B cell (primary cell): ENCODE data around the gene SMYD2. TPM values are rescaled to one million over a fixed set of nuclear protein-coding genes. Genes with fewer than 3 reads are reported as not detected.

ENCODE experiments used
- ATAC-seq: fragments of 200-7000 bp; cut with Tn5 transposase; one replicate; pipeline ENCODE4 v1.10.0; 2021; ENCODE audit warnings: low read depth, mild to moderate bottlenecking, moderate number of reproducible peaks, moderate library complexity
- CTCF ChIA-PET: fragments of 350-600 bp; sonication (Branson Sonifier 250); formaldehyde crosslinking; loops from one replicate; lab custom pipeline; 2021; ENCODE audit warnings: antibody characterized with exemption, inconsistent platforms; lab: Charles Lee
- POLR2A ChIA-PET: fragments of 350-600 bp; sonication (Branson Sonifier 250); formaldehyde crosslinking; loops from one replicate; lab custom pipeline; 2021; ENCODE audit warnings: antibody characterized with exemption; lab: Charles Lee
- DNase-seq: peaks from one replicate; pipeline ENCODE4 v3.0.0; 2013
- H2AFZ ChIP-seq: 2 replicates; pipeline ENCODE4 v1.6.1; 2012; ENCODE audit warnings: mild to moderate bottlenecking, low read depth, low read length; ENCODE audit not compliant: insufficient read depth, poor library complexity, severe bottlenecking
- H3K27ac ChIP-seq, 2 donors: 1 replicate in 1 of 2; 2 replicates in 1 of 2; pipeline ENCODE4 v1.5.1; 2012 to 2013; ENCODE audit warnings: low read length in 2 of 2, mild to moderate bottlenecking in 2 of 2, moderate library complexity in 1 of 2
- H3K27me3 ChIP-seq, 4 experiments: fragments of 200-600 bp in 1 of 4; sonication (generic) in 1 of 4; replicated peaks in 1 of 4; 1 replicate in 2 of 4; 2 replicates in 2 of 4; pipeline versions ENCODE4 v1.6.1 to v1.7.0; 2013 to 2016; ENCODE audit warnings: low read length in 3 of 4, mild to moderate bottlenecking in 2 of 4, mixed read lengths in 1 of 4, moderate library complexity in 1 of 4; ENCODE audit not compliant: insufficient read depth in 4 of 4, control insufficient read depth in 3 of 4; ENCODE audit errors: control extremely low read depth in 1 of 4
- H3K36me3 ChIP-seq, 2 experiments: replicated peaks in 1 of 2; 1 replicate in 1 of 2; 2 replicates in 1 of 2; pipeline versions ENCODE4 v1.6.1 to v1.7.1; 2013; ENCODE audit warnings: low read length in 1 of 2; ENCODE audit not compliant: insufficient read depth in 2 of 2, control insufficient read depth in 1 of 2; ENCODE audit errors: control extremely low read depth in 1 of 2, extremely low read depth in 1 of 2
- H3K4me1 ChIP-seq, 2 donors: fragments of 200-600 bp in 1 of 2; sonication (generic) in 1 of 2; 1 replicate in 1 of 2; 2 replicates in 1 of 2; pipeline versions ENCODE4 v1.5.1 to v1.6.1; 2013 to 2017; ENCODE audit warnings: low read length in 2 of 2; ENCODE audit not compliant: control insufficient read depth in 2 of 2, insufficient read depth in 2 of 2
- H3K4me2 ChIP-seq: replicated peaks from 2 replicates; pipeline ENCODE3; 2012; ENCODE audit warnings: mild to moderate bottlenecking, low read depth, low read length; ENCODE audit not compliant: poor library complexity, severe bottlenecking
- H3K4me3 ChIP-seq, 5 experiments: fragments of 200-600 bp in 1 of 5; sonication (generic) in 1 of 5; 1 replicate in 3 of 5; 2 replicates in 2 of 5; pipeline versions ENCODE4 v1.5.1 to v1.7.0; 2011 to 2016; ENCODE audit warnings: low read length in 4 of 5, mild to moderate bottlenecking in 4 of 5, low read depth in 2 of 5, control low read depth in 1 of 5, moderate library complexity in 1 of 5; ENCODE audit not compliant: insufficient read depth in 1 of 5; ENCODE audit errors: control extremely low read depth in 1 of 5, extremely low read depth in 1 of 5
- H3K79me2 ChIP-seq: fragments of 200-600 bp; sonication (generic); one replicate; pipeline ENCODE4 v1.6.0; 2016; ENCODE audit warnings: low read length; ENCODE audit not compliant: control insufficient read depth, insufficient read depth
- H3K9ac ChIP-seq: fragments of 200-600 bp; sonication (generic); 2 replicates; pipeline ENCODE4 v1.6.1; 2017; ENCODE audit warnings: mild to moderate bottlenecking, low read length, moderate library complexity
- H3K9me3 ChIP-seq, 3 donors: one replicate each; pipeline versions ENCODE4 v1.6.1 to v1.7.1; 2013; ENCODE audit warnings: low read length in 2 of 3; ENCODE audit not compliant: control insufficient read depth in 2 of 3, insufficient read depth in 1 of 3; ENCODE audit errors: control extremely low read depth in 1 of 3
- H4K20me1 ChIP-seq: 2 replicates; pipeline ENCODE4 v1.6.0; 2012; ENCODE audit warnings: mild to moderate bottlenecking, low read length; ENCODE audit not compliant: insufficient read depth, control insufficient read depth, poor library complexity, severe bottlenecking
- H3K27ac Mint-ChIP-seq: one replicate; pipeline ENCODE4 v1.8.0; 2021; ENCODE audit warnings: mixed read lengths
- H3K27me3 Mint-ChIP-seq: one replicate; pipeline ENCODE4 v1.8.0; 2021; ENCODE audit warnings: mixed read lengths
- H3K4me1 Mint-ChIP-seq: one replicate; pipeline ENCODE4 v1.8.0; 2021; ENCODE audit warnings: mixed read lengths
- H3K4me3 Mint-ChIP-seq: one replicate; pipeline ENCODE4 v1.8.0; 2021; ENCODE audit warnings: mixed read lengths
- H3K9me3 Mint-ChIP-seq: one replicate; pipeline ENCODE4 v1.8.0; 2022; ENCODE audit warnings: mixed read lengths; ENCODE audit not compliant: insufficient read depth
- EZH2 ChIP-seq: IDR thresholded peaks from 2 replicates; pipeline ENCODE4 v1.6.1; 2012; ENCODE audit warnings: borderline replicate concordance, low read depth, mild to moderate bottlenecking, moderate library complexity, low read length; ENCODE audit not compliant: insufficient read depth, poor library complexity, severe bottlenecking
- WGBS: methylation state at CpG from one replicate; pipeline ENCODE4 v1.1.5; 2013; ENCODE audit warnings: missing lambda C conversion rate; ENCODE audit not compliant: insufficient coverage; 5-methylcytosine and 5-hydroxymethylcytosine counted together
- intact Hi-C: fragments of 100-400 bp; cut with micrococcal nuclease; formaldehyde crosslinking; loops from one replicate; pipeline ENCODE4 v1.10.0; 2022
- polyA plus RNA-seq: library from polyadenylated mRNA; depleted of rRNA; stranded (reverse); fragments of >200 nt; gene quantifications from 2 replicates; pipeline ENCODE4 v1.2.3, GENCODE V29; 2012
- total RNA-seq, 2 donors: library from RNA; stranded (reverse); fragments of 120-200 nt in 1 of 2; gene quantifications; 1 replicate in 1 of 2; 2 replicates in 1 of 2; pipeline versions ENCODE4 v1.2.3 to v1.2.4, GENCODE V29; 2013 to 2022
- TF ChIP-seq, protein P1 (sequence below): fragments of 200-600 bp; IDR thresholded peaks from one replicate; pipeline ENCODE4 v1.8.0; 2022; ENCODE audit warnings: antibody characterized with exemption, mild to moderate bottlenecking

Gene SMYD2
- total and polyA plus RNA-seq, 2 donors (not counting 1 experiment from before 2014, with no cell fraction given), result 21.2 to 29.1 TPM

GRCh38 chr1:214344897-214345296 lies 63.9 kb downstream of the SMYD2 start:
- intact Hi-C loops, result no loop called here

GRCh38 chr1:214349008-214349407 lies 68.0 kb downstream of the SMYD2 start:
- no peaks in the 10 kb centered on the region for H3K27me3 Mint-ChIP-seq
- H3K4me1 Mint-ChIP-seq, result no peaks in the 10 kb centered on the region
- no peak overlapping the region for H3K27ac ChIP-seq
- DNase-seq, result no peak
- ChIA-PET CTCF (no interaction called here), POLR2A (no interaction called here)
- no peak overlapping the region for H3K4me2 ChIP-seq
- no peaks in the 10 kb centered on the region for H3K36me3 ChIP-seq
- H3K9me3 Mint-ChIP-seq, result peaks cover 6% of the 10 kb centered on the region
- no peak for TF ChIP-seq EZH2
- TF ChIP-seq, protein P1, sequence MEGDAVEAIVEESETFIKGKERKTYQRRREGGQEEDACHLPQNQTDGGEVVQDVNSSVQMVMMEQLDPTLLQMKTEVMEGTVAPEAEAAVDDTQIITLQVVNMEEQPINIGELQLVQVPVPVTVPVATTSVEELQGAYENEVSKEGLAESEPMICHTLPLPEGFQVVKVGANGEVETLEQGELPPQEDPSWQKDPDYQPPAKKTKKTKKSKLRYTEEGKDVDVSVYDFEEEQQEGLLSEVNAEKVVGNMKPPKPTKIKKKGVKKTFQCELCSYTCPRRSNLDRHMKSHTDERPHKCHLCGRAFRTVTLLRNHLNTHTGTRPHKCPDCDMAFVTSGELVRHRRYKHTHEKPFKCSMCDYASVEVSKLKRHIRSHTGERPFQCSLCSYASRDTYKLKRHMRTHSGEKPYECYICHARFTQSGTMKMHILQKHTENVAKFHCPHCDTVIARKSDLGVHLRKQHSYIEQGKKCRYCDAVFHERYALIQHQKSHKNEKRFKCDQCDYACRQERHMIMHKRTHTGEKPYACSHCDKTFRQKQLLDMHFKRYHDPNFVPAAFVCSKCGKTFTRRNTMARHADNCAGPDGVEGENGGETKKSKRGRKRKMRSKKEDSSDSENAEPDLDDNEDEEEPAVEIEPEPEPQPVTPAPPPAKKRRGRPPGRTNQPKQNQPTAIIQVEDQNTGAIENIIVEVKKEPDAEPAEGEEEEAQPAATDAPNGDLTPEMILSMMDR, result no peak
- no peak overlapping the region for H3K27ac Mint-ChIP-seq
- H3K79me2 ChIP-seq, result no peaks in the 10 kb centered on the region
- no peak overlapping the region for H3K9ac ChIP-seq
- no peaks in the 10 kb centered on the region for H3K4me1 ChIP-seq
- no peaks in the 10 kb centered on the region for H3K27me3 ChIP-seq
- H3K4me3 Mint-ChIP-seq, result no peak overlapping the region
- peaks cover 0 to 3% (median 0%) of the 10 kb centered on the region in 3 donors for H3K9me3 ChIP-seq
- intact Hi-C loops, result no loop called here
- no peak overlapping the region for H2AFZ ChIP-seq
- no peaks in the 10 kb centered on the region for H4K20me1 ChIP-seq
- WGBS, result 100% methylated on average over 3 of the region's 5 CpGs
- no peak for ATAC-seq
- H3K4me3 ChIP-seq, result no peak overlapping the region

More at GRCh38 chr1:214344897-214345296, 63.9 kb downstream of the SMYD2 start:
- no peak overlapping the region for H3K27ac Mint-ChIP-seq
- POLR2A ChIA-PET, result no interaction called here
- Histone ChIP-seq H3K4me1 (no peaks in the 10 kb centered on the region), H3K36me3 (no peaks in the 10 kb centered on the region), H2AFZ (no peak overlapping the region), H3K27ac (no peak overlapping the region), H4K20me1 (no peaks in the 10 kb centered on the region), H3K4me3 (no peak overlapping the region), H3K4me2 (no peak overlapping the region), H3K9ac (no peak overlapping the region), H3K27me3 (no peaks in the 10 kb centered on the region), H3K9me3 (peaks cover 0 to 3% (median 0%) of the 10 kb centered on the region in 3 donors), H3K79me2 (no peaks in the 10 kb centered on the region)
- no peak overlapping the region for H3K4me3 Mint-ChIP-seq
- H3K4me1 Mint-ChIP-seq, result no peaks in the 10 kb centered on the region
- TF ChIP-seq, protein P1, result no peak
- no peak for TF ChIP-seq EZH2
- DNase-seq (no peak), ATAC-seq (no peak)
- peaks cover 6% of the 10 kb centered on the region for H3K9me3 Mint-ChIP-seq
- H3K27me3 Mint-ChIP-seq, result no peaks in the 10 kb centered on the region
- CTCF ChIA-PET, result interaction anchor here (1.6 to 4.1 kb wide), 2 partner anchors 13 to 16 kb away, joined by 8 to 15 read pairs; no protein-coding TSS in a partner anchor
